VCaP (cell line): ENCODE results near the gene PDZD2.

Source experiments
- H3K27ac ChIP-seq: fragments of 450-650 bp; 2 replicates; pipeline ENCODE4 v1.5.1; 2017
- TF ChIP-seq, protein P1 (sequence below): fragments of 450-650 bp; conservative IDR thresholded peaks from 2 replicates; pipeline ENCODE4 v1.5.1; 2017; ENCODE audit warnings: mild to moderate bottlenecking, moderate library complexity

Gene PDZD2

GRCh38 chr5:32057187-32058096 is 418.5 kb downstream of the PDZD2 start:
- H3K27ac ChIP-seq = no peak overlapping the region
- TF ChIP-seq, protein P1, sequence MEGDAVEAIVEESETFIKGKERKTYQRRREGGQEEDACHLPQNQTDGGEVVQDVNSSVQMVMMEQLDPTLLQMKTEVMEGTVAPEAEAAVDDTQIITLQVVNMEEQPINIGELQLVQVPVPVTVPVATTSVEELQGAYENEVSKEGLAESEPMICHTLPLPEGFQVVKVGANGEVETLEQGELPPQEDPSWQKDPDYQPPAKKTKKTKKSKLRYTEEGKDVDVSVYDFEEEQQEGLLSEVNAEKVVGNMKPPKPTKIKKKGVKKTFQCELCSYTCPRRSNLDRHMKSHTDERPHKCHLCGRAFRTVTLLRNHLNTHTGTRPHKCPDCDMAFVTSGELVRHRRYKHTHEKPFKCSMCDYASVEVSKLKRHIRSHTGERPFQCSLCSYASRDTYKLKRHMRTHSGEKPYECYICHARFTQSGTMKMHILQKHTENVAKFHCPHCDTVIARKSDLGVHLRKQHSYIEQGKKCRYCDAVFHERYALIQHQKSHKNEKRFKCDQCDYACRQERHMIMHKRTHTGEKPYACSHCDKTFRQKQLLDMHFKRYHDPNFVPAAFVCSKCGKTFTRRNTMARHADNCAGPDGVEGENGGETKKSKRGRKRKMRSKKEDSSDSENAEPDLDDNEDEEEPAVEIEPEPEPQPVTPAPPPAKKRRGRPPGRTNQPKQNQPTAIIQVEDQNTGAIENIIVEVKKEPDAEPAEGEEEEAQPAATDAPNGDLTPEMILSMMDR = peak; percentile 39

GRCh38 chr5:32058101-32058500 is 419.2 kb downstream of the PDZD2 start:
- TF ChIP-seq, protein P1 = no peak
- H3K27ac ChIP-seq = no peak overlapping the region

- TF ChIP-seq, protein P1 = no peak
- H3K27ac ChIP-seq = no peak overlapping the region
These were observed 420.1 kb downstream of the PDZD2 start for GRCh38 chr5:32058997-32059396.

DNA sequence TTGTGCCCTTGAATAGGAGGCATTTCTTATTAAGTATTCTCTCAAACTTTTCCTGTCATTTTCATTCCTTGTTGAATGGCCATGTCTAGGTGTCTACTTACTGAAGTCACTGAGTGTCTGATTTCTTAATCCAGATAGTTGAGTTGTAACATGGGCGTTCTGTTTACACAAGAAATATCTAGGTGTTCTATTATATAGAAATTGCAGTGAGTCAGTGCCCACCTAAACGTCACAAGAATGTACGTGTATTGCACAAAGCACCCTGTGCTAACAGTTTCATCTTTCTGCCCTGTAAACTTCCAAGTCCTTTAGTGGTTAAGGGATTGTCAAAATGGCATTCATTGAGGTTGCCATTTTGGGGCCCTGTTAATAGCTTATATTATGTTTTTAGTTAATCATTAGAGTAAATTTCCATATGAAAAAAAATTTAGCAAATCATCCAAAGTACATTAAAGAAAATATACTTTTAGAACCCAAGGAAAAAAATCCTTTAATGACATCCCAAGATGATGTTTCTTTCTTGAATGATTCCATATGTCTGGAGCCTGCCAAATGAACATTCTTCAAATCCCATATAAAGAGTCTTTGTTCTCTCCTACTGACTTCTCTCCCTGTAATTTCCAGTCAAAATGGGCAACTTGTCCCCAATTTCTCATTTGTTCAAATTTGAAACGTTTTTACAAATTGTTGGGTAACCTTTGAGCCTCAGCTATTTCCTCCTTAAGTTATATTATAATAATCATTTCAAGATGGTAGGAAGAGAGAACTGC is 421.0 kb downstream of the PDZD2 start:
- TF ChIP-seq, protein P1 = no peak
- no peak overlapping the region for H3K27ac ChIP-seq

DNA sequence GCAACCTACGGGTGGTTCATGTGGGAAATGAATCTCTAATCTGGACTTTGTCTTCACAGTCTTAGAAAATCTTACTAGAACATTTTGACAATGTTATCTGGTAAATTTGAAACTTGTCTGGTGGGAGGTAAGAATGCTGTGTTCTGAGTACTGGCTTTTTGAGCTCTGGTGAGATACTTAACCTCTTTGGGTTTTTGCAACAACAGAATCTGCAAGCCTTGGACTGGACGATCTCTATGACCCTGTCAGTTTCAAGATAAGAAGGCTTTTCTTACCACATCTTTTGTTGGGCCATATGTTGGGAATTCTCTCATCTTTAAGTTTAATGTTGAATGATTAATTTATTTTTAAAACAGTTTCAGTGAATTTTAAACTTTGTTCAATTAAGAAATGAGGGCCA is 422.3 kb downstream of the PDZD2 start:
- no peak overlapping the region for H3K27ac ChIP-seq
- TF ChIP-seq, protein P1 = no peak

- TF ChIP-seq, protein P1 = no peak
- no peak overlapping the region for H3K27ac ChIP-seq
These were observed 427.5 kb downstream of the PDZD2 start for GRCh38 chr5:32066448-32066847.

DNA sequence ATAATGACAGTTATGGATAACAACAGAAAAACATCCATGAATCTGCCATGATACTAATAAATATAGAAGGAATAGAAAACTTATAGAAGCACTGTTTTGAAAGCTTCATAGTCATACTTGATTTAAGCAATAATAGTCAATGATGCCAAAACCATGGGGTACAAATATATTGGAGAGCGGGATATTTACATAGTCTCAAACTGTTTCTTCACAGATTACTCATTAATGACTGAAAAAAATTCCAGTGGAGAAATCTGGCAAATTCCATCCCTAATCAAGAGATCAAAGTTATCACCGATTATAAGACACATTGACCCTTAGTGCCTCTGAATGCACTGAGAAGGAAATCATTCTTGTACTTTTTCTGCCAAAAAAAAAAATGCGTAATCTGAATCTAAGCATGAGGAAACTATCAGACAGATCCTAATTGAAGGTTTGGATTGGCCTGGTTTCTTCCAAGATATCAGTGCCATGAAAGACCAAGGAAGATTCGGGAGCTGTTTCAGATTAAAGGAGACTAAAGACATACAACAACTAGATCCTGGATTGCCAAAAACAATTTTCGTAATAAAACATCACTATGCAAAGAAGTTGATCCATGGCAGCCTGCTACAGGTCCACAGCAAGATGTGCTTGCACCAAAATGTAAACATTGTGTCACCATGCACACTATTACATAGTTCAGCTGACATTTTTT is 429.0 kb downstream of the PDZD2 start:
- TF ChIP-seq, protein P1 = no peak
- no peak overlapping the region for H3K27ac ChIP-seq
